ENCODE results near the gene BRMS1.
"Not testable (repeated sequence)": the region's sequence is repeated elsewhere in the genome, so short reads cannot be mapped to it uniquely, and the experiment has no call there.

The BRMS1 gene

DNA sequence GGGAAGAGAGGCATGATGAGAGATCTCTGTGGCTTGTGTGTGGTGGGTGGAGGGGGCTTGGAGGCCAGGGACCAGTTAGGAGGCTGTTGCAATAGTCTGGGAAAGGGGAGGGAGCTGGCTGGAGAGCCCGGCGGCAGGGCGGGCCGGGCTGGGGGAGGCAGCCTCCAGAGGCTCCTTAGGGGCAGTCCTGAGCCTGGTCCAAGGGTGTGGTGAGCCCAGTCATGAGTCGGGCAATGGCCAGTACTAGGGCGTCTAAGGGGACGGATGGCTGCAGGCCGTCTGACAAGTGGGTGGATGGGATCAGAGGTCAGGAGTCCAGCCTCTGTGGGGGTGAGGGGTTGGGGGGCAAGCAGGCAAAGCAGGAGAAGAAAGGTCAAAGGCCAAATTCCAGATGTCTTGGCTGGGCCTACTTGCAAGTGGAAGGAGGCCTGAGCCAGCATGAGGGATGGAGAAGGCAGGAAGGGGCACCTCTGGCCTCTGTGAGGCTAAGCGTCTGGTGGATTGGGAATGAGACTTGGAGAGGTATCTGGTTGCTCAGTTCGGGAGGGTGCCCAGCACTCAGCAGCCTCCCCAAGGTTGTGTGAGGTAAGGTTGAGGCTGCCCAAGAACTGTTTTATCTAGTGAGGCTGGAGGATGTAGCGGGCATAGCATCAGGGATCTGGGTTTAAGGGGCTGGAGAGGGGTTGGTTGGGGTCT lies 22.0 kb downstream of the BRMS1 start:
- H3K36me3 ChIP-seq = no peaks in the 10 kb centered on the region
- peaks cover 8% of the 10 kb centered on the region in 2 experiments for H3K4me1 ChIP-seq (ENCODE audit: control insufficient read depth in 1 of 2, insufficient read depth in 1 of 2, low read depth in 1 of 2, low read length in 1 of 2)
- H3K9me3 ChIP-seq = no peaks in the 10 kb centered on the region
- no peak overlapping the region for H3K4me3 ChIP-seq (ENCODE audit: low read depth in 1 of 2, low read length in 1 of 2)
- TF ChIP-seq, protein P1, sequence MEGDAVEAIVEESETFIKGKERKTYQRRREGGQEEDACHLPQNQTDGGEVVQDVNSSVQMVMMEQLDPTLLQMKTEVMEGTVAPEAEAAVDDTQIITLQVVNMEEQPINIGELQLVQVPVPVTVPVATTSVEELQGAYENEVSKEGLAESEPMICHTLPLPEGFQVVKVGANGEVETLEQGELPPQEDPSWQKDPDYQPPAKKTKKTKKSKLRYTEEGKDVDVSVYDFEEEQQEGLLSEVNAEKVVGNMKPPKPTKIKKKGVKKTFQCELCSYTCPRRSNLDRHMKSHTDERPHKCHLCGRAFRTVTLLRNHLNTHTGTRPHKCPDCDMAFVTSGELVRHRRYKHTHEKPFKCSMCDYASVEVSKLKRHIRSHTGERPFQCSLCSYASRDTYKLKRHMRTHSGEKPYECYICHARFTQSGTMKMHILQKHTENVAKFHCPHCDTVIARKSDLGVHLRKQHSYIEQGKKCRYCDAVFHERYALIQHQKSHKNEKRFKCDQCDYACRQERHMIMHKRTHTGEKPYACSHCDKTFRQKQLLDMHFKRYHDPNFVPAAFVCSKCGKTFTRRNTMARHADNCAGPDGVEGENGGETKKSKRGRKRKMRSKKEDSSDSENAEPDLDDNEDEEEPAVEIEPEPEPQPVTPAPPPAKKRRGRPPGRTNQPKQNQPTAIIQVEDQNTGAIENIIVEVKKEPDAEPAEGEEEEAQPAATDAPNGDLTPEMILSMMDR (IDR thresholded peaks at IDR 0.05) = no peak
- no peak overlapping the region for H3K27ac ChIP-seq
- H3K27me3 ChIP-seq = peaks cover 3% of the 10 kb centered on the region

DNA sequence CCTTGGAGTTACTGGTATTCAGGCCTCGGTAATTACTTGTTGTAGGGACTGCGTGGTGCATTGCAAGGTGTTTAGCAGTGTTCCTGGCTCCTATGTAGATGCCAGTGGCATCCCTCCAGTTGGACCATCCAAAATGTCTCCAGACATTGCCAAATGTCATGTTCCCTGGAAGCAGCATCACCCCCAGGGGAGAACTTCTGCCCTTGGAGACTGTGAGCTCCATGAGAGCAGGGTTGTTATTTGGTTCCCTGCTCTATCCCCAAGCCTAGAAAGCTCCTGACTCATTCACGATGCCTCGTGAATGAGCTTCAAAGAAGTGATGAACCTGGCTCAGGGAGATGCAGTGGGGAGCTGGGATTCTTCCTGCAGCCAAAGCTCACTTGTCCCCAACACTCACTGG lies 23.3 kb downstream of the BRMS1 start:
- H3K9me3 ChIP-seq = no peaks in the 10 kb centered on the region
- no peak overlapping the region for H3K4me3 ChIP-seq (ENCODE audit: low read depth in 1 of 2, low read length in 1 of 2)
- TF ChIP-seq, protein P1 (IDR thresholded peaks at IDR 0.05) = no peak
- H3K27ac ChIP-seq = no peak overlapping the region
- H3K4me1 ChIP-seq (ENCODE audit: control insufficient read depth in 1 of 2, insufficient read depth in 1 of 2, low read depth in 1 of 2, low read length in 1 of 2) = peaks cover 13 to 15% of the 10 kb centered on the region in 2 experiments
- peaks cover 15% of the 10 kb centered on the region for H3K27me3 ChIP-seq
- no peaks in the 10 kb centered on the region for H3K36me3 ChIP-seq

DNA sequence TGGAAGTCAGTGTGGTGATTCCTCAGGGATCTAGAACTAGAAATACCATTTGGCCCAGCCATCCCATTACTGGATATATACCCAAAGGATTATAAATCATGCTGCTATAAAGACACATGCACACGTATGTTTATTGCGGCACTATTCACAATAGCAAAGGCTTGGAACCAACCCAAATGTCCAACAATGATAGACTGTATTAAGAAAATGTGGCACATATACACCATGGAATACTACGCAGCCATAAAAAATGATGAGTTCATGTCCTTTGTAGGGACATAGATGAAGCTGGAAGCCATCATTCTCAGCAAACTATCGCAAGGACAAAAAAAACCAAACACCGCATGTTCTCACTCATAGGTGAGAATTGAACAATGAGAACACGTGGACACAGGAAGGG lies 24.2 kb downstream of the BRMS1 start:
- not testable (repeated sequence) for H3K27ac ChIP-seq; H3K9me3 ChIP-seq; H3K4me3 ChIP-seq (ENCODE audit: low read depth in 1 of 2, low read length in 1 of 2); H3K36me3 ChIP-seq
- Histone ChIP-seq H3K4me1 (ENCODE audit: control insufficient read depth in 1 of 2, insufficient read depth in 1 of 2, low read depth in 1 of 2, low read length in 1 of 2) (peaks cover 13 to 15% of the 10 kb centered on the region in 2 experiments), H3K27me3 (peaks cover 24% of the 10 kb centered on the region)

DNA sequence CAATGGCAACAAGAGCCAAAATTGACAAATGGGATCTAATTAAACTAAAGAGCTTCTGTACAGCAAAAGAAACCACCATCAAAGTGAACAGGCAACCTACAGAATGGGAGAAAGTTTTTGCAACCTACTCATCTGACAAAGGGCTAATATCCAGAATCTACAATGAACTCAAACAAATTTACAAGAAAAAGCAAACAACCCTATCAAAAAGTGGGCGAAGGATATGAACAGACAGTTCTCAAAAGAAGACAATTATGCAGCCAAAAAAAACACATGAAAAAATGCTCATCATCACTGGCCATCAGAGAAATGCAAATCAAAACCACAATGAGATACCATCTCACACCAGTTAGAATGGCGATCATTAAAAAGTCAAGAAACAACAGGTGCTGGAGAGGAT lies 24.6 kb downstream of the BRMS1 start:
- H3K36me3 ChIP-seq; H3K4me3 ChIP-seq (ENCODE audit: low read depth in 1 of 2, low read length in 1 of 2); H3K27ac ChIP-seq; H3K9me3 ChIP-seq: not testable (repeated sequence)
- Histone ChIP-seq H3K27me3 (peaks cover 28% of the 10 kb centered on the region), H3K4me1 (ENCODE audit: control insufficient read depth in 1 of 2, insufficient read depth in 1 of 2, low read depth in 1 of 2, low read length in 1 of 2) (peaks cover 13 to 15% of the 10 kb centered on the region in 2 experiments)

DNA sequence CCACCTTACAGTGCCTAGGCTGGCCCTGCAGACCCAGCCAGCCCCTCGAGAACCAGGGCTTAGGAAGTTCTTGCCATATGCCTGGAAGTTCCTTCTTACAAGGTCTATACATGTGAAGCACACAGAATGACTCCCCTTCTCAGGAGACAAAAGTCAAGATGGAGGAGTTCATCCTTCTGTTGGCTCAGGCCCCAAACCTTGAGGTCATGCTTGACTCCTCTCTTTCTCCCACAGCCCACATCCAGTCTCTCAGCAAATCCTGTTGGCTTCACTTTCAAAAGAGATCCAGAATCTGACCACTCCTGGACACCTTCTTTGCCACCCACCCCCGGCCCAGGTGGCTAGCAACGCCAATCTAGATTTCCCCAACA lies 26.3 kb downstream of the BRMS1 start:
- no peak overlapping the region for H3K27ac ChIP-seq
- H3K36me3 ChIP-seq = no peaks in the 10 kb centered on the region
- TF ChIP-seq, protein P1 (IDR thresholded peaks at IDR 0.05) = no peak
- no peaks in the 10 kb centered on the region for H3K9me3 ChIP-seq
- peaks cover 13 to 15% of the 10 kb centered on the region in 2 experiments for H3K4me1 ChIP-seq (ENCODE audit: control insufficient read depth in 1 of 2, insufficient read depth in 1 of 2, low read depth in 1 of 2, low read length in 1 of 2)
- no peak overlapping the region for H3K4me3 ChIP-seq (ENCODE audit: low read depth in 1 of 2, low read length in 1 of 2)
- peaks cover 46% of the 10 kb centered on the region for H3K27me3 ChIP-seq

DNA sequence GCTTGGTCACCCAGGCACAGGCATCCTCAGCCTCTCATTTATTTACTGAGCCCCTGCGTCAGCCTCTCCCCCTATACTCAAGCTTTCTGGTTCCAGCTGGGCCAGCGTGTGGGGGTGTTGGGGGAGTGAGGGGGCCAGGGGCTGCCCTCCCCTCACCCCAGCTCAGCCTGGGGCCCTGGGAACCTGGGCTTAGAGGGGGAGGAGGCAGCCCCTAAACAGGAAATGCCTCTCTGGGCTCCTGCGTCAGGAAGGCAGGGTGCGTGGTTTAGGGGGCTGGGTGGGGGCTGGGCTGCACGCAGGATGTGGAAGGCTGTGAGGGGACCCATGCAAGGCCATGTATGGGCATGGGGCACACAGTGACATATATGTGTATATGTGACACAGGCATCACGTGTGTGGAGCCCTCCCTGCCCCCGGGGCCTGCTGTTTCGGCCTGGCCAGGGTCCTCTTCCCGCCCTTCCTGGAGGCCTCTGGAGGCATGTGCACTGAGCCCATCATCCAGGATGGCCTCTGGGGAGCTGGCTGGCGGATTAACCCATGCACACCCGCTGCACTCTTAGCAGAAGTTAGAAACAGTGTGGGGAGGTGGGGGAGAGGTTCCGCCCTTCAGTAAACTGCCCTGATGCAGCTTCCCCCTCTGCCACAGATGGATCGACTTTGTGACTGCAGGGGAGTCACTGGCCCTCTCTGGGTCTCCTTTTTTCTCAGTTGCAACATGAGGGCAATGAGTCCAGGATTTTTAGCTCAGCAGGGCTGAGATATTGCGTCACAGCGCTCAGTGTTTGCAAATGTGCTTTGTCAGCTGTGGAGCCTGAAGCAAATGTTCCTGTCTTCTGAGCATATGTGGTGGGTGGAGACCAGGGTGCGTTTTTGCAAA lies 26.9 kb downstream of the BRMS1 start:
- H3K9me3 ChIP-seq = no peaks in the 10 kb centered on the region
- peaks cover 52% of the 10 kb centered on the region for H3K27me3 ChIP-seq
- no peak overlapping the region for H3K27ac ChIP-seq

More for the DNA sequence above, 26.9 kb downstream of the BRMS1 start:
- TF ChIP-seq, protein P1 (IDR thresholded peaks at IDR 0.05) = no peak
- Histone ChIP-seq H3K4me3 (ENCODE audit: low read depth in 1 of 2, low read length in 1 of 2) (no peak overlapping the region), H3K36me3 (no peaks in the 10 kb centered on the region), H3K4me1 (ENCODE audit: control insufficient read depth in 1 of 2, insufficient read depth in 1 of 2, low read depth in 1 of 2, low read length in 1 of 2) (peaks cover 18 to 19% of the 10 kb centered on the region in 2 experiments)
